CD1c-positive myeloid dendritic cell (primary cell): Measurements from ENCODE around the gene LPCAT4.

Experiments
- DNase-seq: peaks from one replicate; pipeline ENCODE4 v3.0.0-alpha.2; 2016; ENCODE audit errors: extremely low spot score

LPCAT4 gene

DNA sequence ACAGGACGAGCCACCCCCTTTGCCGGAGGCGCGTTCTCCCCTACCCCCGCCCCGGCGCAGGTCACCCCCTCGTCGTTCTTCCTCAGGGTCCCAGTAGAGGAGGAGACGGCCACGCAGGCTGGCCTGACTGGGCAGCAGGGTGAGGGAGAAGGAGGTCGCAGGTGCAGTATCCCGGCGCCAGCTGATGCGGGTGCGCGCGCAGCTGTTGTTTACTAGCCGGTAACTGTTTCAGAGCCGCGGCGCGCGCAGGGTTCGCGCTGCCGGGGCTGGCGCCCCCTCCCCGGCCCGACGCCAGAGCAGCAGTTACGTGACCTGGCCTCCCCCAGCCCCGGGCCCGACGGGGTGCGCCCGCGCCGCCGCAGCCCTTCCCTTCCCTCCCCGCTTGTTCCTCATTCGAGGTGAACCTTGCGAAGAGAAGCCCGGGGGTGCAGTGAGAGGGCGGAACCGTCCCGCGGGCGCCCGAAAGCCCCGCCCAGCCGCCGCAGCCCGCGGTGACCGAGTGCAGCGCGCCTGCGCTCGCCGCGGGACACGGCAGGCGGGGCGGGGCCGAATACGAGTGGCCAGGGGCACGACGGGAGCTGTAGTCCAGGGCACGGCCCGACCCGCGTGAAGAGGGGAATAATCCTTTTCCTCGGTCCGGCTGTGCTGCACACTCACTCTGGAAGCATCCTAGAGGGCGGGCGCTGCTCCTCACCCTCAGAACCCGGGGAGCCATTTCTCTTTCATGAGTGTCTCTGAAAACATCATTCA is 29.3 kb downstream of the LPCAT4 start, which contains the start of gene SLC12A6:
Gene SLC12A6 (minus strand): TSS at position 225 of the 750 bp plus-strand sequence. CDS start 1,101 bp downstream, outside the sequence.
- DNase-seq: peak; percentile 98

- peak; percentile 36 for DNase-seq
These were observed 29.9 kb downstream of the LPCAT4 start for GRCh38 chr15:34336991-34337556.

DNA sequence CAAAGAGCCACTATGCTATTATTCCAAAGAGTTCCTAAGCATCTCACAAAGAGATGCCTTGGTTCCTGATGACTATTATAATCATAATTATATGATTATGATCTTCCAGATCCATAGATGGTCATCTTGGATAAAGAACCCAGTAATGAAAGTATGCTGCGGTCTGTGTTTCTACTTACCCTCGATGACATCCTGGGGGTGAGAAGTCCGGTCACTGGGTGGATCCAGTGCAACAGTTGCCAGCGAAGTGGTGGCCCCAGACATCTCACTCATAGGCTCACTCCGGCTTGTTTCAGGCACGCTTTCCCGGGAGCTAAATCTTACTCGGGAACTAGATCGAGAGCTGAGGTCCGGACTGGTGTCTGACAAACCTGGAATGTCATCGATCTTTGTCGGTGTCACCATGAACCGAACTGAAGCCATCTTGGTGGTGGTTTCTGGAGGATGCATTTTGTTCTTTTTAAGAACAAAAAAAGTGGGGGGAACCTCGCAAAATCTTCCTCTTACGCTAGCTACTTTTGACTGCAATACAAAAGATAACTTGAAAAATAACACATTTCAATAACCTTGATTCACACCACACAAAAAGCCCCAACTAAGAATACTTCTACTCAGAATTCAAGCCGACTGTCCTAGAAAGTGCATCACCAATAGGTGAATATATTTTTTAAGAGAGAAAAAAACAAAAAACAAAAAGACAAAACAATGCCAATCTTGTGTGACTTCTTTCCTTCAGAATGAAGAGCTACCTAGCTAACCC is 30.6 kb downstream of the LPCAT4 start:
- DNase-seq: peak; percentile 50

GRCh38 chr15:34335176-34336032 is 31.6 kb downstream of the LPCAT4 start:
- peak; percentile 88 for DNase-seq

DNA sequence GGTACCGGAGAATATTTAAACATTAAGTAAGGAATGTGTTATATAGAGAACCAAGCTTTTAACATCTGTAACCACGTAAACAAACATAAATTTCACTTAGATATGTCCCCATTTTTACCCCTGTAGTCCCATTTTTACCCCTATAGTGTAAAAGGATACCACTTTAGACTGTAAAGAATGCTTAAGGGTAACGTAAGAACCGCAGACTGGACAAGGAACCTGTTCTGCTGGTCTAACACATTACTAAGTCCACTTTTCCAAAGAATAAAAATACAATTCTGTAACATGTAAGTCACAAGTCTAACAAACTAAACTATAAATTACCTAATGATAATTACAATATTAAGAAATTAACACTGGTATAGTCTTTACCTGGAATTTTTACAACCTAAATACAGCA is 32.3 kb downstream of the LPCAT4 start:
- no peak for DNase-seq

GRCh38 chr15:34332553-34333120 is 34.4 kb downstream of the LPCAT4 start:
- no peak for DNase-seq

GRCh38 chr15:34331809-34332208 is 35.2 kb downstream of the LPCAT4 start:
- no peak for DNase-seq

- no peak for DNase-seq
These were observed 36.7 kb downstream of the LPCAT4 start for GRCh38 chr15:34330279-34330678.

GRCh38 chr15:34329006-34329405 is 38.0 kb downstream of the LPCAT4 start:
- DNase-seq: no peak

GRCh38 chr15:34327906-34328305 is 39.1 kb downstream of the LPCAT4 start:
- DNase-seq: no peak

DNA sequence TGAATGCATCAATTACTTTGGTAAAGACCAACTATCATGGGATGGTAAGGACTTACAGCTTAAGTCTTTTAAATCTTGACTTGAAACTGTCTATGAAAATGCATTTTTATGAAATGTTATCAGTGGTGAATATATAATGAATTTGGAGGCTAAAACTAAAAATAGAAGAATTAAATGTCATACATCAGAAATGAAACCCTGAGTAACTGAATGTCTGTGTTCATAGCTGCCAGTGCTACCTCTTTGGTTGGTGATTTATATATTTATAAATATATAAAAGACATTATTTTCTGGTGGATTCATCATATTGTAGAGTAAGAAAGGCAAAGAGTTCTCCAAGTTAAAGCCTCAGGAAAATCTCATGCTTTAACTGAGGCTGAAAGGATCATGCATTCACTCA is 41.6 kb downstream of the LPCAT4 start:
- no peak for DNase-seq

DNA sequence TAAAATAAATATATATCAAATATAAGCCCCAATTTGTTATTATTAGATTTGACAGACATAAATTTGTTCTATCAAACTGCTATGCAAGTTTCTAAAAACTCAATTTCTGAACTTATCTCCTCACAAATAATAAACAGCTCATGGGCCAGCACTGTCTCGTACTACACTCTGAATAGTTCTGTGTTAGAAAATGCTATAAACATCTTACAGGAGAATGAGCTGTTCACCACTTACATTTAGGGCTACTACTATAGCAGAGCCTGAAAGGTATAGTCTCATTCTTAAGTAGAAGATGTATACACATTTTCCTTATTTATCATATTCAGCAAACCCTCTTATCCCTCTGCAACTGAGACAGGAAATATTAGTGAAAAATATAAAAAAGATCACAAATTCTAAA is 42.1 kb downstream of the LPCAT4 start:
- DNase-seq: no peak

DNA sequence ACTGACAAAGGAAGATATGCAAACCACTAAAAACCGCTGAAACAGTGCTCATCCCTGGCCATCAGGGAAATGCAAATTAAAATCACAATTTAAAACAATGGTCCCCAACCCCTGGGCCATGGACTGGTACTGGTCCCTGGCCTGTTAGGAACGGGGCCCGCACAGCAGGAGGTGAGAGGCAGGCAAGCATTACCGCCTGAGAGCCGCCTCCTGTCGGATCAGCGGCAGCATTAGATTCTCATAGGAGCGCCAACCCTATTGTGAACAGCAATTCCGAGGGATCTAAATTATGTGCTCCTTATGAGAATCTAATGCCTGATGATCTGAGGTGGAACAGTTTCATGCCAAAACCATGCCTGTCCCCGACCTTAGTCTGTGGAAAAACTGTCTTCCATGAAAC is 43.8 kb downstream of the LPCAT4 start:
- no peak for DNase-seq

GRCh38 chr15:34318277-34319079 is 48.5 kb downstream of the LPCAT4 start:
- DNase-seq: peak; percentile 76

DNA sequence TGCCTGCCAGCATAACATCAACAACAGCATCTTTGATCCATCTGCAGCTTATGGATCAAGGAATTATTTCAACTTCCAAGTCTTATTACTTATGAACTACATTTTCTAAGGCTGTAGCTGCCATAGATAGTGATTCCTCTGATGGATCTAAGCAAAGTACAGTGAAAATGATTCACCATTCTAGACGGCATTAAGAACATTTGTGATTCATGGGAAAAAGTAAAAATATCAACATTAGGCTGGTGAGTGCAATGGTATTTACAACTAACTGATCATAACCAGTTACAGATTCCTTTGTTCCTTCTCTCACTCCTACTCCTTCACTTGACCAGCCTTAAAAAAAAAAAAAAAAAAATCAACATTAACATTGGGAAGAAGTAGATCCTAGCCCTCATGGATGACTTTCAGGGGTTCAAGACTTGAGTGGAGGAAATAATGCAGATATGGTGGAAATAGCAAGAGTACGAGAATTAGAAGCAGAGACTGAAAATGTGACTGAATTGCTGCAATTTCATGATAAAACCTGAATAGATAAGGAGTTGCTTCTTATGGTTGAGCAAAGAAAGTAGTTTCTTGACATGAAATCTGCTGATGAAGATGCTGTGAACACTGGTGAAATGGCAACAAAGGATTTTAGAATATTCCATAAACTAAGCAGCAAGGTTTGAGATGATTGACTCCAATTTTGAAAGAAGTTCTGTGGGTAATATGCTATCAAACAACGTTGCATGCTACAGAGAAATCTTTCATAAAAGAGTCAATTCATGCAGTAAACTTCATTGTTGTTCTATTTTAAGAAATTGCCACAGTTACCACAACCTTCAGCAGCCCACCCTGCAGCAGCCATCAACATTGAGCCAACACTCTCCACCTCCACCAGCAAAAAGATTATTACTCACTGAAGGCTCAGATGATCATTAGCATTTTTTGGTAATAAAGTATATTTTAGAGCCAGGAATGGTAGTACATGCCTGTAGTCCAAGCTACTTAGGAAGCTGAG is 52.2 kb downstream of the LPCAT4 start:
- DNase-seq: no peak

DNA sequence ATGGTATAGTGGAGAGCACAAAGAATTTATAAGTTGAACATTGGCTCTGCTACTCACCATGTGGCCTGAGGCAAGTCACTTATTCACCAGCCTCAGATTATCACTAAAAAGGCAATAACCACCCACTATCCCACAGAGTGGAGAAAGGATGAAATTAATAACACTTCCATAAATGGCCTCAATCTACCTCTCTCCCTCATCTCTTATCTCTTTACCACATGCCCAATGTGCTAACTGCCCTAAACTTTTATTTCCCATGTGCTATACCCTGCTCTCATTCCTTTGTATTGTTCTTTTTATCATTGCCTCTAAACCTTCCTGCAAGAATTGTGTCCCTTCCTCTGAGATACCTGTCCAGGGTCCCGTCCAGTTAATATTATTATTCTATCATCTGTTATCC is 55.4 kb downstream of the LPCAT4 start:
- DNase-seq: no peak
